Stimulated activated CD4-positive, alpha-beta T cell treated with anti-CD3 and anti-CD28 coated beads, Interleukin-1b, Interleukin-23, amount 100 ng/mL, for 48 hours (primary cell): Measurements from ENCODE around the gene MAP3K10.
"Not testable (repeated sequence)": the region's sequence is repeated elsewhere in the genome, so short reads cannot be mapped to it uniquely, and the experiment has no call there.

Experiments
- DNase-seq: peaks from one replicate; pipeline ENCODE4 v3.0.0-alpha.2; 2020

MAP3K10 gene

GRCh38 chr19:40190891-40191835 is at the start of gene MAP3K10:
Gene MAP3K10, plus strand, starts transcription at chr19:40191426. Its CDS starts 606 bp downstream, at chr19:40192032.
- DNase-seq: peak; percentile 79

- DNase-seq: no peak
These were observed 49.7 kb upstream of the MAP3K10 start for GRCh38 chr19:40141551-40141950.

GRCh38 chr19:40143612-40144011 is 47.6 kb upstream of the MAP3K10 start:
- DNase-seq: peak; percentile 54

- DNase-seq: no peak
These were observed 47.1 kb upstream of the MAP3K10 start for GRCh38 chr19:40144151-40144550.

- no peak for DNase-seq
These were observed 46.1 kb upstream of the MAP3K10 start for GRCh38 chr19:40144947-40145748.

- not testable (repeated sequence) for DNase-seq
These were observed 45.5 kb upstream of the MAP3K10 start for GRCh38 chr19:40145749-40146029.

- no peak for DNase-seq
These were observed 43.9 kb upstream of the MAP3K10 start for GRCh38 chr19:40147338-40147692.

GRCh38 chr19:40147693-40148347 is 43.4 kb upstream of the MAP3K10 start:
- DNase-seq: peak; percentile 31

- DNase-seq: no peak
These were observed 41.7 kb upstream of the MAP3K10 start for GRCh38 chr19:40149501-40149900.

GRCh38 chr19:40150170-40150569 is 41.1 kb upstream of the MAP3K10 start:
- DNase-seq: no peak

GRCh38 chr19:40154121-40154680 is 37.0 kb upstream of the MAP3K10 start:
- DNase-seq: no peak

GRCh38 chr19:40155749-40156265 is 35.4 kb upstream of the MAP3K10 start:
- no peak for DNase-seq

GRCh38 chr19:40157059-40157458 is 34.2 kb upstream of the MAP3K10 start:
- no peak for DNase-seq

- DNase-seq: no peak
These were observed 31.5 kb upstream of the MAP3K10 start for GRCh38 chr19:40159744-40160143.

- DNase-seq: no peak
These were observed 29.1 kb upstream of the MAP3K10 start for GRCh38 chr19:40162104-40162503.

GRCh38 chr19:40163541-40164129 is 27.6 kb upstream of the MAP3K10 start:
- no peak for DNase-seq

- peak; percentile 66 for DNase-seq
These were observed 25.8 kb upstream of the MAP3K10 start for GRCh38 chr19:40165362-40165937.

GRCh38 chr19:40169482-40170302 is 21.5 kb upstream of the MAP3K10 start:
- DNase-seq: not testable (repeated sequence)

GRCh38 chr19:40170303-40170989 is 20.8 kb upstream of the MAP3K10 start:
- DNase-seq: not testable (repeated sequence)

- DNase-seq: not testable (repeated sequence)
These were observed 19.9 kb upstream of the MAP3K10 start for GRCh38 chr19:40171293-40171692.

- no peak for DNase-seq
These were observed 17.1 kb upstream of the MAP3K10 start for GRCh38 chr19:40174092-40174491.
